Measurements from ENCODE around the gene TMEM223.
A peak's percentile ranks its signal among the peaks of the same experiment; 100 is the strongest.
"Not testable (repeated sequence)": the region's sequence is repeated elsewhere in the genome, so short reads cannot be mapped to it uniquely, and the experiment has no call there.

TMEM223 gene

GRCh38 chr11:62757846-62758788, 33.7 kb downstream of the TMEM223 start:
- no peak overlapping the region for H3K4me3 ChIP-seq (ENCODE audit: low read depth, low read length)
- no peak for TF ChIP-seq CTCF (IDR thresholded peaks at IDR 0.05; ENCODE audit: low read depth, low read length)

- no peak overlapping the region for H3K4me3 ChIP-seq (ENCODE audit: low read depth, low read length)
- TF ChIP-seq CTCF (IDR thresholded peaks at IDR 0.05; ENCODE audit: low read depth, low read length), result no peak
Observed at GRCh38 chr11:62755086-62755615, 36.7 kb downstream of the TMEM223 start.

- H3K4me3 ChIP-seq (ENCODE audit: low read depth, low read length), result peak within 1 kb of the TSS; percentile 81
- no peak for TF ChIP-seq CTCF (IDR thresholded peaks at IDR 0.05; ENCODE audit: low read depth, low read length)
Observed at GRCh38 chr11:62753736-62754603, 37.8 kb downstream of the TMEM223 start, which contains the start of gene ZBTB3. Gene ZBTB3, minus strand, starts transcription at chr11:62754160. Its CDS starts 496 bp downstream, at chr11:62753664.

GRCh38 chr11:62752994-62753735, 38.6 kb downstream of the TMEM223 start:
- TF ChIP-seq CTCF (IDR thresholded peaks at IDR 0.05; ENCODE audit: low read depth, low read length), result no peak
- H3K4me3 ChIP-seq (ENCODE audit: low read depth, low read length), result peak overlapping the region; percentile 81

DNA sequence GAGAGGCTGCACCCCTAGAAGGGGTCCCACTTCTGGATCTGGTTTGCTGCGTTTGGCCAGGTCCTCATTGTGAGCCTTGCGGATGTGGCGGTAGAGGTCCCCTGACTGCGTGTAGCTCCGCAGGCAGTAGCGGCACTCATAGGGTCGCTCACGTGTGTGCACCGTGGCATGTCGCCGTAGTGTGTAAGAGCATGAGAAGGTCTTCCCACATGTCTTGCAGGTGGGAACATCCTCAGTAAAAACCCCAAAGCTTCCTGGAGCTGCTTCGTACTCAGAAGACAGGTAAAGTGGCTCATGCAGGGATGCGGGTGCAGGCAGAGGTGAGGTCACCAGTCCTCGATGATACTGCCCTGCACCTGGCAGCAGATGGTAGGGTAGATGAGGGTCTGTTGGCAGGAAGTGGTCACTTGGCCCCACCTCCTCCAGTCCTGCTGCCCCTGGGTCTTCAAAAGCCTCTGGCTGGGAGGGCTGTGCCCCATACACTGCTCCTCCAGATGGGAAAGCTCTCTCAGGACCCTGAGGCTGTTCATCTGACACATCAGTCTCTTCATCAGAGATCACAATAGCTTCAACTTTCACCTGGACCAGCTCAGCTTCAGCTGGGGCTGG, 39.5 kb downstream of the TMEM223 start:
- TF ChIP-seq CTCF (IDR thresholded peaks at IDR 0.05; ENCODE audit: low read depth, low read length), result no peak
- no peak overlapping the region for H3K4me3 ChIP-seq (ENCODE audit: low read depth, low read length)

- H3K4me3 ChIP-seq (ENCODE audit: low read depth, low read length), result not testable (repeated sequence)
Observed at GRCh38 chr11:62749931-62750330, 41.9 kb downstream of the TMEM223 start.
